ENCODE results near the gene ABCC1. TPM values are rescaled to one million over a fixed set of nuclear protein-coding genes. Genes with fewer than 3 reads are reported as not detected.
"Not testable (repeated sequence)": the region's sequence is repeated elsewhere in the genome, so short reads cannot be mapped to it uniquely, and the experiment has no call there.

The ABCC1 gene
- total RNA-seq, 2 donors from 2014 or later = 22.0 to 22.2 TPM

DNA sequence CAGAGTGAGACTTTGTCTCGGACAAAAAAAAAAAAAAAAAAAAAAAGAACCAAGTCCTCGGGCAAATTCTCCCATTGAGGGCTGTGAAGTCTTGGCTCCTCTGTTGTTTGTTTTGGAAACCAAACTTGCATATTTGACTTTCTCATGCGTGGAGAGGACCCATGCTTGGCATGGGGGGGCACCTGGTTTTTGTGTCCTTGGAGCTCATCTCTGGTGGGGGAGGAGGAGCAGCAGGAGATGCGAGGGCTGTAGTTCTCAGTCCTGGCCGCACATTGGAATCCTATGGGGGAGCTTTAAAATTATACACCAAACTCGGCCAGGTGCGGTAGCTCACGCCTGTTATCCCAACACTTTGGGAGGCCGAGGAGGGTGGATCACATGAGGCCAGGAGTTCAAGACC is 199.3 kb downstream of the ABCC1 start:
- Histone ChIP-seq H3K36me3 (no peaks in the 10 kb centered on the region), H3K4me3 (no peak overlapping the region), H3K9me3 (no peaks in the 10 kb centered on the region), H3K27ac (no peak overlapping the region), H3K27me3 (no peaks in the 10 kb centered on the region), H3K4me1 (no peaks in the 10 kb centered on the region), H3K9ac (ENCODE audit: low read depth in 2 of 2, low read length in 2 of 2) (no peak overlapping the region)
- TF ChIP-seq CTCF (IDR thresholded peaks at IDR 0.05) = no peak
- intact Hi-C loops (cut with DNase I) = no loop called here
- no peak for DNase-seq

DNA sequence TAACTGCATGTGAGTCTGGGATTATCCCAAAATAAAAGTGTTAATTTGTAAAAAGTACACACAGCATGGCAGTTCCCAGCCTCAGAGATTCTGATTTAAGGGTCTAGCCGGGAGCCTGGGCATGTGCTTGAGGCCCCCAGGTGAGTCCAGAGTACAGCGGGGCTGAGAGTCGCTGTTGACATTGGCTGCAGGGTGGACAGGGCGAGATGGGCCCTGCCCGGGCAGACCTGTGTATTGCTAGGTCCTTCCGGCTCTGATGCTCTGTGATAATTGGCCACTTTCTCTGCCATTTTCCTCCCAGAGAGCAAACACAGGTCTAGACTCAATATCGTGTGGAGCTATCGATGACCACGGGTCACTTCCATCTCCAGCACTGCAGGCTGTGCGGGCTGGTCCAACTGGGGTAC is 200.3 kb downstream of the ABCC1 start:
- Histone ChIP-seq H3K4me3 (no peak overlapping the region), H3K4me1 (no peaks in the 10 kb centered on the region), H3K9ac (ENCODE audit: low read depth in 2 of 2, low read length in 2 of 2) (no peak overlapping the region), H3K9me3 (no peaks in the 10 kb centered on the region), H3K27ac (no peak overlapping the region), H3K36me3 (no peaks in the 10 kb centered on the region), H3K27me3 (no peaks in the 10 kb centered on the region)
- no peak for DNase-seq
- intact Hi-C loops (cut with DNase I) = no loop called here
- TF ChIP-seq CTCF (IDR thresholded peaks at IDR 0.05) = no peak

DNA sequence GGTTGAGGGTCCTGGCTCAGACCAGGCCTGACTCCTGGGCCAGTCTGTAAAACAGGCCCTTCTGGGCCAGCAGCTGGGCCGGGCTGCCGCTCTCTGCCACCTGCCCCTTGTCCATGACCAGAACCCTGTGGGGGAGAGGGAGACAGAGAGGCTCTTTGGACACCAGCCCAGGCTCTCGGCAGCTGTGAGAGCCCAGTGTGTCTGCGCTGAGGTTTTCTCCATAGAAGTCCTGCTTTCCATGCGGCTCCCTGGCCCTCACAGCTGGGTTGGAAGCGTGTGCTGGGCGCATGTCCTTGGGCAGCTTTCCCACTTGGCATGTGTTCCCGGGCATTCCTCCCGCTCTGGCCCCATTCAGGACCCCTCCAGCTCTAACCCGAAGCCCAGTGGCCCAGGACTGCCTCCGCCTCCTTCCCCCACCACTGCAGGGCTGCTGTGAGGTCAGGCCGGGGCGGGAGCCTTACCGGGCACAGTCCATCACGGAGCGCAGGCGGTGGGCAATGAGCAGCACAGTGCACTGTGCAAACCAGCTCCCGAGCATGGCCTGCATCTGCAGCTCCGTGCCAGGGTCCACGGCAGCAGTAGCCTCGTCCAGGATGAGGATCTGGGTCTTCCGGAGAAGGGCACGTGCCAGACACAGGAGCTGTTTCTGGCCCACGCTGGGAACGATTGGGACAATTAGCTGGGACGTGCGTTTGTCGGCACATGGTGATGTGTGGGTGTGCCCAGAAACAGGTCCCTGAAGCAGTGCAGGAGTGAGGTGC is 200.9 kb downstream of the ABCC1 start:
- TF ChIP-seq CTCF (IDR thresholded peaks at IDR 0.05) = no peak
- Histone ChIP-seq H3K9me3 (no peaks in the 10 kb centered on the region), H3K9ac (ENCODE audit: low read depth in 2 of 2, low read length in 2 of 2) (no peak overlapping the region), H3K4me1 (no peaks in the 10 kb centered on the region), H3K36me3 (no peaks in the 10 kb centered on the region), H3K4me3 (no peak overlapping the region), H3K27ac (no peak overlapping the region), H3K27me3 (no peaks in the 10 kb centered on the region)
- intact Hi-C loops (cut with DNase I) = no loop called here
- peak; percentile 24 for DNase-seq

GRCh38 chr16:16150878-16151152 is 201.4 kb downstream of the ABCC1 start:
- Histone ChIP-seq H3K27ac (no peak overlapping the region), H3K36me3 (no peaks in the 10 kb centered on the region), H3K4me1 (no peaks in the 10 kb centered on the region), H3K27me3 (no peaks in the 10 kb centered on the region), H3K9me3 (no peaks in the 10 kb centered on the region), H3K9ac (ENCODE audit: low read depth in 2 of 2, low read length in 2 of 2) (no peak overlapping the region), H3K4me3 (no peak overlapping the region)
- DNase-seq = no peak
- intact Hi-C loops (cut with DNase I) = no loop called here
- TF ChIP-seq CTCF (IDR thresholded peaks at IDR 0.05) = no peak

- Histone ChIP-seq H3K36me3 (no peaks in the 10 kb centered on the region), H3K9ac (ENCODE audit: low read depth in 2 of 2, low read length in 2 of 2) (no peak overlapping the region), H3K9me3 (no peaks in the 10 kb centered on the region), H3K27ac (no peak overlapping the region), H3K4me3 (no peak overlapping the region), H3K27me3 (no peaks in the 10 kb centered on the region), H3K4me1 (no peaks in the 10 kb centered on the region)
- no peak for TF ChIP-seq CTCF (IDR thresholded peaks at IDR 0.05)
- intact Hi-C loops (cut with DNase I) = no loop called here
- DNase-seq = no peak
Measured at GRCh38 chr16:16151315-16151714, 201.9 kb downstream of the ABCC1 start.

- H3K9me3 ChIP-seq; H3K4me1 ChIP-seq; DNase-seq; intact Hi-C loops (cut with DNase I); H3K27me3 ChIP-seq; H3K36me3 ChIP-seq; H3K4me3 ChIP-seq; H3K9ac ChIP-seq (ENCODE audit: low read depth in 2 of 2, low read length in 2 of 2); H3K27ac ChIP-seq: not testable (repeated sequence)
Measured at GRCh38 chr16:16153000-16153399, 203.6 kb downstream of the ABCC1 start.

All from colonic mucosa (tissue), 4 donors.